OCI-LY7 (cell line): Measurements from ENCODE around the gene CCDC92B.

Experiments used
- CTCF ChIP-seq: fragments of 200-600 bp; sonication (generic); conservative IDR thresholded peaks from 2 replicates; pipeline ENCODE4 v1.5.1; 2014; ENCODE audit warnings: mild to moderate bottlenecking, antibody characterized with exemption, low read length, moderate library complexity, mixed read lengths
- EZH2phosphoT487 ChIP-seq: fragments of 200-600 bp; sonication (generic); IDR thresholded peaks from 2 replicates; pipeline ENCODE4 v1.6.1; 2018; ENCODE audit warnings: low read depth, borderline replicate concordance, mild to moderate bottlenecking, mixed run types, antibody characterized with exemption, low read length, moderate library complexity, mixed read lengths

GRCh38 chr17:2737693-2738092, 11.8 kb downstream of the CCDC92B start:
- TF ChIP-seq CTCF, result no peak
- no peak for TF ChIP-seq EZH2phosphoT487
